GM10248 (cell line): Measurements from ENCODE around the gene C1QTNF5.
A peak's percentile ranks its signal among the peaks of the same experiment; 100 is the strongest.

Experiments used
- CTCF ChIA-PET: fragments of 300-600 bp; sonication (Branson Sonifier 250); formaldehyde crosslinking; extraction: SDS; loops from one replicate; lab custom pipeline; 2021; ENCODE audit warnings: antibody characterized with exemption; lab: Yijun Ruan, JAX
- POLR2A ChIA-PET: fragments of 350-650 bp; sonication (Branson Sonifier 250); formaldehyde crosslinking; extraction: SDS; loops from one replicate; lab custom pipeline; 2020; ENCODE audit warnings: antibody characterized with exemption; lab: Yijun Ruan, JAX
- DNase-seq: peaks from one replicate; pipeline ENCODE4 v3.0.0; 2012; ENCODE audit errors: extremely low spot score
- TF ChIP-seq, protein P1 (sequence below): IDR thresholded peaks from 2 replicates; pipeline ENCODE4 v1.5.1; 2012; ENCODE audit warnings: mild to moderate bottlenecking, low read depth; ENCODE audit errors: extremely low read depth, missing control alignments, control extremely low read depth

The C1QTNF5 gene

DNA sequence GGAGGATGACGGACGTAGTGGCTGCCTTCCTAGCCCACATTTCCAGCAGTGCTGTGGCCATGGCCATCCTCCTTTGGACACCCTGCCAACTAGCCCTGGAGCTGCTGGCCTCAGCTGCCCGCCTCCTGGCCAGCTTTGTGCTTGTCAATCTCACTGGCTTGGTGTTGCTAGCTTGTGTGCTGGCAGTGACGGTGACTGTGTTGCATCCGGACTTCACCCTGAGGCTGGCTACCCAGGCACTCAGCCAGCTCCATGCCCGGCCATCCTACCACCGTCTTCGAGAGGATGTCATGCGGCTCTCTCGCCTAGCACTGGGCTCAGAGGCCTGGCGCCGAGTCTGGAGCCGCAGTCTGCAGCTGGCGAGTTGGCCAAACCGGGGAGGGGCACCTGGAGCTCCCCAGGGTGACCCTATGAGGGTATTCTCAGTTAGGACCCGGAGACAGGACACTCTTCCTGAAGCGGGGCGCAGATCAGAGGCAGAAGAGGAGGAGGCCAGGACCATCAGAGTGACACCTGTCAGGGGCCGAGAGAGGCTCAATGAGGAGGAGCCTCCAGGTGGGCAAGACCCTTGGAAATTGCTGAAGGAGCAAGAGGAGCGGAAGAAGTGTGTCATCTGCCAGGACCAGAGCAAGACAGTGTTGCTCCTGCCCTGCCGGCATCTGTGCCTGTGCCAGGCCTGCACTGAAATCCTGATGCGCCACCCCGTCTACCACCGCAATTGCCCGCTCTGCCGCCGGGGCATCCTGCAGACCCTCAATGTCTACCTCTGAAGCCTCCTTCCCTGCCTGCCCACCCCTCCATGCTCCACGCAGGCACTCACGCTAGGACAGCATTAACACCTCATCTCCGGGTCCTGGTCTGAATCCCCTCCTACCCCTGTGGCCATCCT lies 4.8 kb downstream of the C1QTNF5 start:
- no peak for DNase-seq
- TF ChIP-seq, protein P1, sequence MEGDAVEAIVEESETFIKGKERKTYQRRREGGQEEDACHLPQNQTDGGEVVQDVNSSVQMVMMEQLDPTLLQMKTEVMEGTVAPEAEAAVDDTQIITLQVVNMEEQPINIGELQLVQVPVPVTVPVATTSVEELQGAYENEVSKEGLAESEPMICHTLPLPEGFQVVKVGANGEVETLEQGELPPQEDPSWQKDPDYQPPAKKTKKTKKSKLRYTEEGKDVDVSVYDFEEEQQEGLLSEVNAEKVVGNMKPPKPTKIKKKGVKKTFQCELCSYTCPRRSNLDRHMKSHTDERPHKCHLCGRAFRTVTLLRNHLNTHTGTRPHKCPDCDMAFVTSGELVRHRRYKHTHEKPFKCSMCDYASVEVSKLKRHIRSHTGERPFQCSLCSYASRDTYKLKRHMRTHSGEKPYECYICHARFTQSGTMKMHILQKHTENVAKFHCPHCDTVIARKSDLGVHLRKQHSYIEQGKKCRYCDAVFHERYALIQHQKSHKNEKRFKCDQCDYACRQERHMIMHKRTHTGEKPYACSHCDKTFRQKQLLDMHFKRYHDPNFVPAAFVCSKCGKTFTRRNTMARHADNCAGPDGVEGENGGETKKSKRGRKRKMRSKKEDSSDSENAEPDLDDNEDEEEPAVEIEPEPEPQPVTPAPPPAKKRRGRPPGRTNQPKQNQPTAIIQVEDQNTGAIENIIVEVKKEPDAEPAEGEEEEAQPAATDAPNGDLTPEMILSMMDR, result no peak
- ChIA-PET POLR2A (no interaction called here), CTCF (interaction anchor here (0.9 to 6.0 kb wide), 5 partner anchors 13 to 191 kb away, joined by 3 to 69 read pairs (median 3); no protein-coding TSS in a partner anchor)

DNA sequence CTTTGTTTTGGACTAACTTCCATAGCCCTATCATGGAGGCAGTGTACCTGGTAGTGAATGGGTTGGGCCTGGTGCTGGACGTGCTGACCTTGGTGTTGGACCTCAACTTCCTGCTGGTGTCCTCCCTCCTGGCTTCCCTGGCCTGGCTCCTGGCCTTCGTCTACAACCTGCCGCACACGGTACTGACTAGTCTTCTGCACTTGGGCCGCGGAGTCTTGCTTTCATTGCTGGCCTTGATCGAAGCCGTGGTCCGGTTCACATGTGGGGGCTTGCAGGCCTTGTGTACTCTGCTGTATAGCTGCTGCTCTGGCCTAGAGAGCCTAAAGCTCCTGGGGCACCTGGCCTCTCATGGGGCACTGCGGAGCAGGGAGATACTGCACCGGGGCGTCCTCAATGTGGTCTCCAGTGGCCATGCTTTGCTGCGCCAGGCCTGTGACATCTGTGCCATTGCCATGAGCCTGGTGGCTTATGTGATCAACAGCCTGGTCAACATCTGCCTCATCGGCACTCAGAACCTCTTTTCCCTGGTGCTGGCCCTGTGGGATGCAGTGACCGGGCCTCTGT lies 5.5 kb downstream of the C1QTNF5 start:
- POLR2A ChIA-PET, result no interaction called here
- CTCF ChIA-PET, result interaction anchor here (0.9 to 6.0 kb wide), 5 partner anchors 13 to 190 kb away, joined by 3 to 69 read pairs (median 3); no protein-coding TSS in a partner anchor
- no peak for DNase-seq
- TF ChIP-seq, protein P1, result no peak

DNA sequence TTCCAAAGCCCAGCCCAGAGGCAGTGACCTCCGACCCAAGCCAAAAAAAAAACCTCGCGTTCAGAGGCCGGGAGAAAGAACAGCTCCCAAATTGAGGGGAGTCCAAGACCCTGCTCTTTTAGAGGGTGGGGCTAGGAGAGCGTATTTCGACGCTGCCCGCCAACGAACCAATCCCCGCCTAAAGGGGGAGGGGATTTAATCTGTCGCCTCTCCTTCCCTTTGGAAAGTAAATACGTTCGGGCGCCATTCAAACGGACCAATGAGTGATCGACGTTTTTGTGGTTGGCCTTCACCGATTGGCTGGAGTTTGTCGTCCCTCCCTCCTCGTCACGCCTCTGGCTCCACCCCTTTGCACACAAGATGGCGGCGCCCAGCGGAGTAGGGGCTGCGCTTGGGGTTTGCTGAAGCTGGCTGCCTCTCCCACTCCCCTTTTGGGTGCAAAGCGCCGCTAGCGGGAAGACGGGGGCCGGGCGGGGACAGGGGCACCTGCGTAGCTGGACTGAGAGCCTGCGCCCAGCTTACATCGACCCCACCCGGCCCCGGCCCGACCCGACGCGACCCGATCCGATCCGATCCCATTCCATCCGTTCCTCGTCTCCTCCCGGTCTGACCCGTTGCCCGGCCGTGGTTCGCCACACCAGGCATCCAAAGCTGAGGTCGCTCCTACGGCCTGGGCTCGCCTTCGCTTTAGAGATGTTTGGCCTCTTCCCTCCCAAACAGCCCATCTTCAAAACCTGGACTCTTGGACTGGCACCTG lies 6.3 kb downstream of the C1QTNF5 start, which contains the start of gene RNF26:
TSS of gene RNF26 (plus strand) at position 354 of the 757 bp plus-strand sequence. CDS start 596 bp downstream, outside the sequence.
- POLR2A ChIA-PET, result no interaction called here

DNA sequence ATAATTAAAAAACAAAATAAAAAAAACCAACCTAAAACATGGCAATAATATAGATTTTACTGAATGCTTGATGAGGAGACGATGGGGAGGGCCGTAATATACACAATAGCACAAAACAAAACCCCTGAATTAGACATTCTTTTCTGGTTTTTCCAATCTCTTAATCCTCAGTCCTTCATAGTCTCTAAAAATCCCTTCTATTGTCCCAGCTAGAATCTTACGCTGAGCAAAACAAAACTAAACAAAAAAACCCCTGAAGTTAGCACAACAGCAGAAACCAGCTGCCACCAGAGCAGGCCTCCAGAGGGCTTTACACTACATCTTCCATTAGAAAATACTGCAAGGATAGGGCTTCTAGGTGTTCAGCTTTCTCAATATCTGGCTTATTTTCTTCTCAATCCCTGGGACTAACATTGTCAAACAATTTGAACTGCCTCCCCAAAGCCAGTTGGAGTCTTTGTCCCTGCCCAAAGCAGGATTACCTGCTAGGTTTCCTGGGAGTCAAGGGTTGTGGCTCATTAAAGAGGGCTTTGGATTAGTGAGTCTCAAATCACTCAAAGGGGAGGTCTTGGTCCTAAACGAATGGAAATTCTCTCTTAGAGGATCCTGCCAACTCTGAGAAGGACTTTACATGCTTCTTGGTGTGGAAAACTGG lies 8.4 kb downstream of the C1QTNF5 start:
- TF ChIP-seq, protein P1, result no peak

More for the DNA sequence above, 6.3 kb downstream of the C1QTNF5 start, which contains the start of gene RNF26:
- peak; percentile 99 for DNase-seq
- CTCF ChIA-PET, result interaction anchor here (0.9 to 6.0 kb wide), 2 partner anchors 12 to 22 kb away, joined by 3 to 69 read pairs; no protein-coding TSS in a partner anchor
- TF ChIP-seq, protein P1, result no peak

DNA sequence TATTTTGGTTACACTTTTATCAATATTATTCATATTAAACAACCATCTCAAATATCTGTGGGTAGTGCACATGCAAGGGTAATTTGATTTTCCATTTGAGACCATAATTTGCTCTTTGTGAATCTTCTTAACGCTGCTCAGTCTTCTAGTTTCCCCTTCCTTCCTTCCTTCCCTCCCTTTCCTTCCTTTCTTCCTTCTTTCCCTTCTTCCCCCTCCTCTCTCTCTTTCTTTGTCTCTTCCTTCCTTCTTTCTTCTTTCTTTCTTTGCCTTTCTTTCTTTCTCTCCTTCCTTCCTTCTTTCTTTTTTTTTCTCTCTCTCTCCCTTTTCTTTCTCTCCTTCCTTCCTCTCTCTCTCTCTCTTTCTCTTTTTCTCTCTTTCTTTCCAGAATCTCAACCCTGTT lies 10.4 kb downstream of the C1QTNF5 start:
- CTCF ChIA-PET, result interaction anchor here (0.7 to 6.0 kb wide), 3 partner anchors 8 to 10 kb away, joined by 3 to 69 read pairs (median 43); no protein-coding TSS in a partner anchor
- no peak for DNase-seq
- POLR2A ChIA-PET, result no interaction called here
- TF ChIP-seq, protein P1, result no peak

More for the DNA sequence above, 8.4 kb downstream of the C1QTNF5 start:
- ChIA-PET POLR2A (no interaction called here), CTCF (interaction anchor here (0.7 to 6.0 kb wide), 4 partner anchors 8 to 126 kb away, joined by 3 to 69 read pairs (median 4); partner anchors contain the start of gene CBL)
- no peak for DNase-seq

DNA sequence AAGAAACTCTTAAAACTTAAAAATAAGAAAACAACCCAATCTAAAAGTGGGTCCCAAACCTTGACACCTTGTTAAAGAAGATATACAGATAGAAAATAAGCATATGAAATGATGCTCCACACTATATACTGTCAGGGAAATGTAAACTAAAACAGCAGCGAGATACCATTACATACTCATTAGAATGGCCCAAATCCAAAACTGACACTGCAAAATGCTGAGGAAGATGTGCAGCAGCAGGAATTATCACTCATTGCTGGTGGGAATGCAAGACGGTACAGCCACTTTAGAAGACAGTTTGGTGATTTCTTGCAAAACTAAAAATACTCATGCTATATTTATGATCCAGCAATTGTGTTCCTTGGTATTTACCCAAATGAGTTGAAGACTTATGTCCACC lies 11.4 kb downstream of the C1QTNF5 start:
- ChIA-PET POLR2A (no interaction called here), CTCF (interaction anchor here (0.7 to 5.3 kb wide), 2 partner anchors 8 to 11 kb away, joined by 3 to 43 read pairs; no protein-coding TSS in a partner anchor)
- no peak for DNase-seq
- TF ChIP-seq, protein P1, result no peak
